ENCODE measurements around the gene MAGI2. TPM values are rescaled to one million over a fixed set of nuclear protein-coding genes. Genes with fewer than 3 reads are reported as not detected.

The MAGI2 gene
- total RNA-seq, 1 donor from 2014 or later, result 2.5 TPM

DNA sequence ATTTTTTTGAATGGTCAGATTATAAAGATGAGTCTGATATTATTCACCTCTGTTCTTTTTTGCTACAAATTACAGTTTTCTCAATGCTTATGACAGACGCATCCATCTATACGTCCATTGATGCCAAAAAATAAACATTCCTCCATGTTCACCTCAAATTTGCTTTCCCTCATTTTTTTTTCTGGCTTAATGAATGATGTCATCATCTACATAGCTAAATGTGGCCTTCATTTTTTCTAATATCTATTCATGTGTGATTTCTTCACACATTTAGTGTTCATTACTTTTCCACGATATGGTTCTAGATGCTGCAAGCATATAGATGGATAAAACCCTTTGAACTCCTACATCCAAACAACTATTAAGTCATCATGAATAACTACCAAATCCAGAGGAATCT, 163.1 kb downstream of the MAGI2 start:
- H3K27me3 ChIP-seq (ENCODE audit: control insufficient read depth, insufficient read depth, low read length), result no peaks in the 10 kb centered on the region
- TF ChIP-seq, protein P1, sequence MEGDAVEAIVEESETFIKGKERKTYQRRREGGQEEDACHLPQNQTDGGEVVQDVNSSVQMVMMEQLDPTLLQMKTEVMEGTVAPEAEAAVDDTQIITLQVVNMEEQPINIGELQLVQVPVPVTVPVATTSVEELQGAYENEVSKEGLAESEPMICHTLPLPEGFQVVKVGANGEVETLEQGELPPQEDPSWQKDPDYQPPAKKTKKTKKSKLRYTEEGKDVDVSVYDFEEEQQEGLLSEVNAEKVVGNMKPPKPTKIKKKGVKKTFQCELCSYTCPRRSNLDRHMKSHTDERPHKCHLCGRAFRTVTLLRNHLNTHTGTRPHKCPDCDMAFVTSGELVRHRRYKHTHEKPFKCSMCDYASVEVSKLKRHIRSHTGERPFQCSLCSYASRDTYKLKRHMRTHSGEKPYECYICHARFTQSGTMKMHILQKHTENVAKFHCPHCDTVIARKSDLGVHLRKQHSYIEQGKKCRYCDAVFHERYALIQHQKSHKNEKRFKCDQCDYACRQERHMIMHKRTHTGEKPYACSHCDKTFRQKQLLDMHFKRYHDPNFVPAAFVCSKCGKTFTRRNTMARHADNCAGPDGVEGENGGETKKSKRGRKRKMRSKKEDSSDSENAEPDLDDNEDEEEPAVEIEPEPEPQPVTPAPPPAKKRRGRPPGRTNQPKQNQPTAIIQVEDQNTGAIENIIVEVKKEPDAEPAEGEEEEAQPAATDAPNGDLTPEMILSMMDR (IDR thresholded peaks at IDR 0.05; ENCODE audit: insufficient read depth, low read length, poor library complexity, severe bottlenecking), result no peak
- no peak for DNase-seq (ENCODE audit: low read depth)
- H3K36me3 ChIP-seq (ENCODE audit: control insufficient read depth, insufficient read depth, low read length), result no peaks in the 10 kb centered on the region
- H3K4me3 ChIP-seq (ENCODE audit: low read depth, low read length), result no peak overlapping the region

DNA sequence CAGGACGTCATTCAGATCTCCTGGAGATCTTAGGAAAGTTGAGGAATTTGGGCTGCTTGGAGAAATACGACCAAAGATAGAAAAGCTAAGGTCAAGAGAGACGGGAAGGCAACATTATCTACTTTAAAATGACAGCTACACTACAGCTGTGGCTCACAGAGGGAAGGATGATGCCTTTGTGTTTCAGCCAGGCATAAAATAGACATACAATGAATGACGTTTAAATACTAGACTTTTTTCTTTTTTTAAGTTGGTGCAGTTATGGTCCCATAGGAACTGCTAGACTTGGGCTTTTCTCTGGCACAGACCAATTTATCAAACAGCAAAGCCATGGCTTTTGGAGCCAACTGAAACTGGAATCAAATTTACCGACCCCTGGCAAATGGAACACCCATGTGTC, 164.8 kb downstream of the MAGI2 start:
- no peak for DNase-seq (ENCODE audit: low read depth)
- no peaks in the 10 kb centered on the region for H3K27me3 ChIP-seq (ENCODE audit: control insufficient read depth, insufficient read depth, low read length)
- H3K36me3 ChIP-seq (ENCODE audit: control insufficient read depth, insufficient read depth, low read length), result no peaks in the 10 kb centered on the region
- TF ChIP-seq, protein P1 (IDR thresholded peaks at IDR 0.05; ENCODE audit: insufficient read depth, low read length, poor library complexity, severe bottlenecking), result no peak
- no peak overlapping the region for H3K4me3 ChIP-seq (ENCODE audit: low read depth, low read length)

DNA sequence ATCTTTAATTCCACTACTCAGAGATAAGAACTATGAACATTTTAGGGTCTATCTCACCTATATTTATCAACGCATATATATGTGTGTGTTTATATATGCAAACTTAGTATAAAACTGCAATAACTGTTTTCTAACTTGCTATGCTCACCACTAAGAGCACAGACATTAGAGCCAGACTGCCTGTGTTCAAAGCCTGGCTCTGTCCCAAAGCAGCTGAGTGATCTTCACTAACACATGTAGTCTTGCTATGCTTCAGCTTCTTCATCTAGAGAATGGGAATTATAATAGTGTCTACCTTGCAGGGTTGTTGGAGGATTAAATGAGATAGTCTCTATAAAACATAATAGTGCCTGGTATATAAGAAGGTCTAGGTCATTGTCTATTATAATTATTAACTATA, 165.5 kb downstream of the MAGI2 start:
- Histone ChIP-seq H3K27me3 (ENCODE audit: control insufficient read depth, insufficient read depth, low read length) (no peaks in the 10 kb centered on the region), H3K4me3 (ENCODE audit: low read depth, low read length) (no peak overlapping the region), H3K36me3 (ENCODE audit: control insufficient read depth, insufficient read depth, low read length) (no peaks in the 10 kb centered on the region)
- DNase-seq (ENCODE audit: low read depth), result no peak
- TF ChIP-seq, protein P1 (IDR thresholded peaks at IDR 0.05; ENCODE audit: insufficient read depth, low read length, poor library complexity, severe bottlenecking), result no peak

- TF ChIP-seq, protein P1 (IDR thresholded peaks at IDR 0.05; ENCODE audit: insufficient read depth, low read length, poor library complexity, severe bottlenecking), result no peak
- no peak overlapping the region for H3K4me3 ChIP-seq (ENCODE audit: low read depth, low read length)
- H3K27me3 ChIP-seq (ENCODE audit: control insufficient read depth, insufficient read depth, low read length), result no peaks in the 10 kb centered on the region
- no peaks in the 10 kb centered on the region for H3K36me3 ChIP-seq (ENCODE audit: control insufficient read depth, insufficient read depth, low read length)
- DNase-seq (ENCODE audit: low read depth), result no peak
Observed at GRCh38 chr7:79286181-79286580, 167.3 kb downstream of the MAGI2 start.

GRCh38 chr7:79285756-79286155, 167.7 kb downstream of the MAGI2 start:
- DNase-seq (ENCODE audit: low read depth), result no peak
- H3K36me3 ChIP-seq (ENCODE audit: control insufficient read depth, insufficient read depth, low read length), result no peaks in the 10 kb centered on the region
- TF ChIP-seq, protein P1 (IDR thresholded peaks at IDR 0.05; ENCODE audit: insufficient read depth, low read length, poor library complexity, severe bottlenecking), result no peak
- no peak overlapping the region for H3K4me3 ChIP-seq (ENCODE audit: low read depth, low read length)
- no peaks in the 10 kb centered on the region for H3K27me3 ChIP-seq (ENCODE audit: control insufficient read depth, insufficient read depth, low read length)

DNA sequence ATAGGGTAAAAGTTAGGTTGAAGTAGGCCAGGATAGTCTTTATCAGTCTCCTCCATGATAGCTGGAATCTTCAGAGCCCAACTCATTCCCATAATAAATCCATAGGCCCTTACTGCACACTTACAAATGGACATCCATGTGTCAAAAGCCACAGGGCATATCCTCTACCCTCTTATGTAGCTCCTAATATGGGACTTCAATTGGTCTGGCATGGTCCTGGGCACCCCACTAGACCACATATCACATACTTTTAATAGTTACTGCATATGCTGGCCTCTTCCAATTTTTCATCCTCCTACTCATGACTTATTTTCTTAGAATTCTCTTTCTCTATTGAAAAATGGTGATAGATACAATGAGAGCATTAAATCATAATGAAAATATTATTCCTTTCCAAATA, 169.3 kb downstream of the MAGI2 start:
- no peak for DNase-seq (ENCODE audit: low read depth)
- H3K27me3 ChIP-seq (ENCODE audit: control insufficient read depth, insufficient read depth, low read length), result no peaks in the 10 kb centered on the region
- no peaks in the 10 kb centered on the region for H3K36me3 ChIP-seq (ENCODE audit: control insufficient read depth, insufficient read depth, low read length)
- no peak overlapping the region for H3K4me3 ChIP-seq (ENCODE audit: low read depth, low read length)
- TF ChIP-seq, protein P1 (IDR thresholded peaks at IDR 0.05; ENCODE audit: insufficient read depth, low read length, poor library complexity, severe bottlenecking), result no peak

Measured in kidney epithelial cell (primary cell).